GM19351 (cell line): ENCODE data around the gene WEE1.
A peak's percentile ranks its signal among the peaks of the same experiment; 100 is the strongest.
"Not testable (repeated sequence)": the region's sequence is repeated elsewhere in the genome, so short reads cannot be mapped to it uniquely, and the experiment has no call there.

Experiments used
- ATAC-seq: cut with Tn5 transposase; IDR thresholded peaks from one replicate; pipeline ENCODE4 v1.9.1; 2021; ENCODE audit warnings: mild to moderate bottlenecking, moderate library complexity; ENCODE audit not compliant: unreplicated experiment

WEE1 gene

DNA sequence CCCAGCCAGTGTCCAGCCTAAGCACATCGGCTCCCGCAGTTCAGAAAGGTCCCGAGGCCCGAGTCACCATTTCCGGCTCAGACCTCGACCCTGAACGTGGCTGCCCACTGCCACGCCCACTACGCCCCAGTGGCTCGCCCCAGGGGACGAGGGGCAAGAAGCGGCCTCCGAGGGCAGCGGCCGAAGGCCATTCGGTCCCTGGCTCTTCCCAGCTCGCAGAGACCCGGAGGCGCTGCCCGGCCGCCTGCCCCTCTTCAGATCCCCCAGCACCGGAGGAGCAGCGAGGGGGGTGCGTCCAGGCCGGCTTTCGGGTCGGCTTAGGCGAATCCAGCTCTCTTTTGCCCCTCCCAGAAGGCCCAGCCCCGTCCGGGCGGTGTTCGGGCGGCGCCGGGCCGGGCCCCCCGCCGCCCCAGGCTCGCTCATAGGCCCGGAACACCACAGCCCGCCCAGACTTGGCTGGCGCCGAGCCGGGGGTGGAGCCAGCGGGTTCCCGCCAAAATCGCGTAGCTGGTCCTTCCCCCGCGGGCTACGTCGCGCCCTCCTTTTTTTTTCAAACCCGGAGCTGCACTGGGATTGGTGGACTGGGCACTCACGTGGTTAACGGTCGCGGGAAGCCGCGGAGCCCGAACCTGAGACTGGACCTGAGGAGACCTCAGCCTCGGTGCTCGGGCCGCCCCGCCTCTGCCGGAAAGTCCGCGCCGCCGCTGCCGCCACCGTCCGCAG is at the start of gene WEE1:
Gene WEE1 (plus strand): TSS at position 619 of the 723 bp plus-strand sequence. CDS start 264 bp downstream, outside the sequence.
- ATAC-seq = peak; percentile 79

DNA sequence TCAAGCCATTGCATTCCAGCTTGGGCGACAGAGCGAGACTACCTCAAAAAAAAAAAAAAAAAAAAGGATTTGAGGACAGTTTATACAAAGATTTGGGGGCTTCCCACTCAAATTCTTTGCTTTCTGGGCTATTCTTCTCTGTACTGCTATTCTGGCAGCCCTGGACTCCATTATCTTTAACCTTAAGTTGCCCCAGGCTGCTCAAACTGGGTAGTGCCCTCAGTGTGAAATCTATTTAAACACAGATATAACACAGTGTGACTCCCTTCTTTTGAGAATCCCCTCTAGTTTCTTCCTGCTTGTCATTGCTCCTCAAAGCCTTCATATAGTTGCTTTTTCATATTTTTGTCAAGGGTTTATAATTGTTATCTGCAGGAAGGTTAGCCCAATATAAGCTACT is 49.5 kb upstream of the WEE1 start:
- no peak for ATAC-seq

DNA sequence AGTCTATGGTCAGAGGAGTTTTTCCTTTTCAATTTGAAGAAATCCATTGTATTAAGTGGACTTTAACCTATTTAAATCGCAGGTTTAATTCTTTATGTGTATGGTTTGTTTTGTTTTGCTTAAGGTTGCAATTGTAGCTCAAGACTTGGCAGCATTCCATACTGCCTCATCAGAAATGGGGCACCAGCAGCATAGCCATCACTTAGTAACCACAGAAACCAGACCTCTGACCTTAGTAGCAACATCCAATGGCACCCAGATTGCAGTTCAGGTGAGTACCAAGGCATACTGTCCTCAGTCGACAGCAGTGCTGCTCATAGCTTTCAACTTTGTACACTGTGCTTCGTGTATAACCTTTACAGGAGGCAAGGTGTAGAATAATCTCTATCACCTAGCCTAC is 48.4 kb upstream of the WEE1 start:
- ATAC-seq = no peak

DNA sequence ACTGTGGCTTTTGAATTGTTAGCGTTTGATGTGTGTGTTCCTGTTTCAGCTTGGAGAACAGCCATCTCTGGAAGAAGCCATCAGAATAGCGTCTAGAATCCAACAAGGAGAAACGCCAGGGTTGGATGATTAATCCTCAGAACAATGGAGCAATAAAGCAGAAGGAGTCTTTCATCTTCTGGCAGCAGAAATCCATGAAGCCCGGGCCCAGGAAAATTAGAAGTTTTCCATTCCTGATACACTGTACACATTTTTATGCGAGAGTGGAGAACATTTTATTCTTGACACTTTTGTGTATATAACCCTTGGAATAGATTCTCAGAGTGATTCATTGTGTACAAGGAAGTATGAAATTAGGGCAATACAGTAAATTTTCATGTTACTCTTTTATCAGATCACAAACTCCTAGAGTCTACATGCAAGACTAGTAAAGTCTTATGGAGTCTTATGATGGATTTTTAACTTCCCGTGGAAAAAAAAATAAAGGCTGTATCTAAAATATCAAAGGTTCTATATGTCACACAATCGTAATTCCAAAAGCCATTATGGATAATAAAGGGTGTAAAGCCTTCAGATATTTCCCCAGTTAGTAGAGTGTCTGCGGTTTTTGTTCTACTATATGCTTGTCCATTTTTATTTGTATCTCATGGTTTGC is 45.9 kb upstream of the WEE1 start:
- no peak for ATAC-seq

DNA sequence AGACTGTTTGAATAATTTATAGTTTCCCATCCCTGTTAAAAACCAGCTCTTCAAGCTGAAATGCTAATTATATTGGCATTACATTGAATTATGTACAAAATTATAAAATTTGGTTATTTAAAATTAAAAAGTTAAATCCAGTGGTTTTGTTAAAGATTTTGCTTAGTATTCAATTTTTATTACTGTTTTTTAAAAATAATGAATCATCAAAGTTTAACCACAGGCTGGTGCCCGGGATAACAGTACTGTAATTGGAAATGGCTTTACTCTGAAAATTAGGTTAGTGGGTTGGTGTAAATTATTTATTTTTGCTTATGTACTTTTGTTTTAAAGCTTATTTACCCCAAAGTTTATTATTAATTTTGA is 45.4 kb upstream of the WEE1 start:
- ATAC-seq = no peak

DNA sequence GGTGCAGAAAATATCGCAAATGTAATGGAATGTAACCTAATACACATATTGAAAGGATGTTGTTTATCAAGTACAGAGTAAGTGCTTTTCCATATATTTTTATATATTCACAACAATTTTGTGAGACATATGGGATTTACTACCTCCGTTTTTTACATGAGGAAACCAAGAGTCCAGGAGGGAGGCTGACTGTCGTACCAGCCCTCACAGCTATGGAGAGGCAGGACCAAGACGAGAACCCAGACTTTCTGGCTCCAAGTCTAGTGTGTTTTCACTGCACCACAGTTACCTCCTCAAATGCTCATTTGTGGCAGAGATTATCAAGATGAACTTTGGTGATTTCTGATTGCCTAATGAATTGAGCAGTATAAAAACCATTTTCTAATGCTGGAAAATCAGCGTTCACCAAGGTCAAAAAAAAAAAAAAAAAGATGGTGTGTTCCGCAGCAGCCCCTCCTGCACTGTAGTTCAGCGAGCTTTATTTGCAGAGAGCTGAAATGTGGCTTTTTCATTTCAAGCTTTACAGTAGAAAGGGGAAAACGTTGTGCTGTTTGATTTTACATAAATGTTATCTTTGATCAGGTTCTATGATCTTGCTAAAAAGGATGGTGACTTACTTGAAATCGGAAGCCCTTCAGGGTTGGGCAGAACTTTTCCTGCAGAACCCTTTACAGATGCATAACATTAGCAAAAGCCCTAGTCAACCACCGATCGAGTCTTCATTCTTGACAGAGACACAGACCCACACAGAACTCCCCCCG is 44.7 kb upstream of the WEE1 start:
- ATAC-seq = no peak

DNA sequence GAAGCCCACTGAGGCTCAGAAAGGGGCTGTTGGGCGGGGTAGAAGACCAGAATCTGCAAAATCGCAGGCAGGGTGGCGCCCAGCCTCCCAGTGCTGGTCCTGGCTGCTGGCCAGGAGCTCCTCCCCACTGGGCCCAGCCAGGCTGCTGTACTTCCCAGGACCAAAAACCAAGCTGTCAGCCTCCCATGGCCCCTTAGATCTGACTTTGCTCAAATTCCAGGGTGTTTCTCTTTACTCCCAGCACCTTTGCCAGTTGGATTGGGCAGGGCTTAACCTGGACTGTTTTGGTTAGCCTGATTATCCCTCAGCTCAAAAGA is 44.2 kb upstream of the WEE1 start:
- no peak for ATAC-seq

DNA sequence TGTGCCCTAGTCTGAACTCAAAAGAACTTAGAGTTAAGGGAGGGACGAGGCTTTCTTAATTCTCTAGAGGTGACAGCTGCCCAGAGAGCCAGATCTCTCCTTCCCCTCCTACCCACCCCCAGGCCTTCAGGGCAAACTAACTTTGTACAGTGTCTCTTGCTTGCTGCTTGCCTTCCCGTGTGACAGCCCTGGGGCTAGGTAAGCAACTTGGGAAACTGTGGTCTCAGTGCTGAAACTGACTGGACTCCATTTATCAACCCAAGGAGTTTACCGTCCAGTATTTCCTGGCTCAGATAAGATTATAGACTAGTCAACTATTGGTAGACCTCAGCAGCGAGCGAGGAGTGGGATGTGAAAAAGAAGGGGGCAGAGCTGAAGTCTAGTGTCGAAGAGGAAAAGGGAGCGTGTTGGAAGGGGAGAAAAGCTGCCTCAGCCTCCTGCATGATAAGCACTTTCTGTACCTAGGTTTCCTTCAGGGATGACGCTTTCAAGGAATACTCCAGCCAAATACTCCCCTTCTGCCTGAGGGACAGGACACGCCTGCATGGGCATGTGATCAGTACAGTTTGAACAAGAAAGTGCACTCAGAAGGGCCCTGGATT is 43.3 kb upstream of the WEE1 start:
- no peak for ATAC-seq

DNA sequence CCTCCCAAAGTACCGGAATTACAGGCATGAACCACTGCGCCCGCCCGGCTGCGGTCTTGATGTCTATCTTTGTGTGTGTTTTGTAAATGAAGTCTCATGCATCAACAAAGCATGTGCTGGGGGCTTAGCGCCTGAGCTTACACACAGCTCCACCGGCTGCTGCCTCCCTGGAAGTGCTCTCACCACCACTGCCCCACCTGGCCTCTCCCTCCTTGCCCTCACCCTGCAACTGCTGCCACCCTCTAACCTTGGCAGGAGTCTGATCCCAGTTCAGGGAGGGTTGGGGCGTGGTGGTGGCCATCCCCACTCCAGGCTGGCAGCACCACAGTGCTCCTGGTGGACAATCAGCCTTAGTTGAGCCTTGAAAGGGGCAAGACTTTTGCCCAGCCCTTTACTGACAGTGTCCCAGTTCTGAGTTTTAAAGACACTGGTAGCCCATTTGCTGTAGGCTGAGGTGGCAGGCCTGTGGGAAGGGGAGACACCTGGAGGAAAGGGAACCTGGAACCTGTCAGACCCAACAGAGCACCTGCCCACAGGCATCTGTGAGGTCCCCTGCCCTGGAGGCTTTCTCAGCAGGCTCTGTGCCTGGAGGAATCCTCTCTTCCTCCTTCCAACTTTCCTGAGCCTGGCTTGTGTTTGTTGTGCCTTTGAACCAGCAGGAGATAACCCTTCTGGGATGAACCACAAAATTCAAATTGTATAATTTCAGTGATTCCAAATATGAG is 42.4 kb upstream of the WEE1 start:
- no peak for ATAC-seq

DNA sequence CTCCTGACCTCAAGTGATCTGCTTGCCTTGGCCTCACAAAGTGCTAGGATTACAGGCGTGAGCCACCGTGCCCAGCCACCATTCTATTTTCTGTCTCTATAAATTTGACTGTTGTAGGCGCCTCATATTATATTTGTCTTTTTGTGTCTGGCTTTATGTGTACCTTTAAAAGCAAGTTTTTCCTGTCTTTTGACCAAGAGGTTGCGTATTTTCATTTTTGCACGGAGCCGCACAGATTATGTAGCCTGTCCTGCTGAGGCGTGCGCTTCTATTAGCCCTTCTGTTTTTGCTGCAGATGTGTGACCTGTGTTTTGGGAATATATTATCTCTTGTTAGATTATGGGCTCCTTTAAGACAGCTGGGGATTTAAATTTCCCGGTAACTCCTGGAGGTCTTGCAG is 40.4 kb upstream of the WEE1 start:
- no peak for ATAC-seq

DNA sequence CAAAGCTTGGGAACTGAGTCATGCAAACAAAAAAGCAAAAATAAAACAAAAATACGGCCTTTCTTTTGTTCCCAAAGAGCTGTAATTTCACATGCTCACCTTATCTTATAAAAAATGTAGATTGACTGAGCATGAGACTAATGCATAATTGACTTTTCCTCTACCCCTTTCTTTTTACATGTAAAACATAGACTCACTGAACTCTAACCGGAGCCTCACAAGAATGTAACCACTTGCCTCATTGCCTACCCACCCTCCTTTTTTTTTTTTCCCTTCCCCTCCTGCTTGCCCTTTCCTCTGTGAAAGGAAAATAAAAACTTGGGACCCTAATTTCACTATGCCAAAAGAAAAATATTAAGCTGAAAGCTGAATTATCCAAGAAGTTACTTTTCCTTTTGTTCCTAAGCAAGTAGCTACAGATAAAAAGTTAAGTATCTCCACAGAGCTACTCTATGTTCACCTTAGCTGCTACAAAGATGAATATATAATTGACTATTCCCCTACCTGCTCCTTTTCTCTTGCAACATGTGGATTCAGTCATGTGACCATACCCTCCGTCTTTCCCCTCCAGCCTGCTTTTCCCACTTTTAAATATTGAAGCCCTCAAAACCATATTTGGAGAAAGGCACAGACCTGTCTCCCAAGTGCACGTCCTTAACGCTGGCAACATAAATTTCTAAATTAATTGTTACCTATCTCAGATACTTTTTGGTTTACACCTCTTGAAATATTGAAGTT is 39.6 kb upstream of the WEE1 start:
- ATAC-seq = no peak

DNA sequence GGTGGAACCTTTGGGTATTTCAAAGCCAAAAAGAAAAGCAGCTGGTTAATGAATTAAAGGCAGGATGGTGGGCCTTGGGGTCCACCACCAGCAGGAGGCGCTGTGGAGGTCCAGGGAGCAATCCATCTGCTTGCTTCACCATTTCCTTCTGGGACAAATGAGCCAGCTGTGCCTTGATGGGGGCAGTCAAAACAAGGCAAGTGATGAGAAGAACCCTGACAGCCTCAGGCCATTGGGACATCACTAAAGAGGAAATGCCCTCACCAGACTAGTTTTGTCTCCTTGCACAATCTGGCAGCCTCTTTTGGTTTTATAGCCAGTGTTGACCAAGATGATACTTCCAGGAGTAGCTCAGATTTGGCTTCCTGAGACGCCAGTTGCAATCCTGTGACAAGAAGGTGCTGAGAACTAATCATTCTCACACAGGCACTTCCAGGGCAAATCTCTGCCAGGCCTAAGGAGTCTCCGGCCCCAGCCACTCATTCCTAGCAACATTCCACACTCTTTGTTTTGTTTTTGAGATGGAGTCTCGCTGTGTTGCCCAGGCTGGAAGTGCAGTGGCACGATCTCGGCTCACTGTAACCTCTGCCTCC is 38.2 kb upstream of the WEE1 start:
- no peak for ATAC-seq

DNA sequence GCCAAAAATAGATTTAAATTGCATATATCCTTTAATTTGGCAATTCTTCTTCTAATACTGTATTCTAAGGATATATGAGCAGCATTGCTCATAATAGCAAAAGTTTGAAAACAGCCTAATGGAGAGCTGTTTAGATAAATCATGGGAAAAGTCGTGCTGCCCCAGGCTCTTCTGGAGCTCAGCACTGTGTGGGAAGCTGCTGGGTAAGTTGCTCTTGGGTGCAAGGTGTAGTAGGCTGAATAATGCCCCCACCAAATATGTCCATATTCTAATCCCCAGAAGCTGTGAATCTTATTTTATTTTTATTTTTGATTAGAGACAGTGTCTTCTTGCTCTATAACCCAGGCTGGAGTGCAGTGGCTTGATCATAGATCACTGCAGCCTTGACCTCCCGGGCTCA is 34.9 kb upstream of the WEE1 start:
- no peak for ATAC-seq

DNA sequence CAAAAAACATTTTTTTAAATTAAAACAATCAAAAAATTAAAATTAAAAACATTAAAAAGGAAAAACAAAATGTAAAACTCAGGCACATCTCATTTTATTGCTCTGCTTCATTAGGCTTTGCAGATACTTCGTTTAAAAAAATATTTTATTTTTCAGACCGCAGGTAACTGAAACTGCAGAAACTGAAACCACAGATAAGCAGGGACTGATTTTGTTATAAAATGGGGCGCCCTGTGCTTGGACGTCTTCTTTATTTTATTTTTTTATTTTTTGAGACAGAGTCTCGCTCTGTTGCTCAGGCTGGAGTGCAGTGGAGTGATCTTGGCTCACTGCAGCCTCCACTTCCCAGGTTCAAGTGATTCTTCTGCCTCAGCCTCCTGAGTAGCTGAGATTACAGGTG is 24.3 kb upstream of the WEE1 start:
- not testable (repeated sequence) for ATAC-seq

DNA sequence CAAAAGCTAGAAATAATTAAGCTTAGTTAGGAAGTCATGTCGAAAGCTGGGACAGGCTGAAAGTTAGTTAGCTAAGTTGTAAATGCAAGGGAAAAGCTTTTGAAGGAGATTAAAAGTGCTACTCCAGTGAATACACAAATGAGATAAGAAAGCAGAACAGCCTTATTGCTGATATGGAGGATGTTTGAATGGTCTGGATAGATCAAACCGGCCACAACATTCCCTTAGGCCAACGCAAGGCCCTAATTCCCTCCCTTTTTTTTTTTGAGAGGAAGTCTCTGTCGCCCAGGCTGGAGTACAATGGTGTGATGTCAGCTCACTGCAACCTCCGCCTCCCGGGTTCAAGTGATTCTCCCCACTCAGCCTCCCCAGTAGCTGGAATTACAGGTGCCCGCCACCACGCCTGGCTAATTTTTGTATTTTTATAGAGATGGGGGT is 23.3 kb upstream of the WEE1 start:
- ATAC-seq = no peak

DNA sequence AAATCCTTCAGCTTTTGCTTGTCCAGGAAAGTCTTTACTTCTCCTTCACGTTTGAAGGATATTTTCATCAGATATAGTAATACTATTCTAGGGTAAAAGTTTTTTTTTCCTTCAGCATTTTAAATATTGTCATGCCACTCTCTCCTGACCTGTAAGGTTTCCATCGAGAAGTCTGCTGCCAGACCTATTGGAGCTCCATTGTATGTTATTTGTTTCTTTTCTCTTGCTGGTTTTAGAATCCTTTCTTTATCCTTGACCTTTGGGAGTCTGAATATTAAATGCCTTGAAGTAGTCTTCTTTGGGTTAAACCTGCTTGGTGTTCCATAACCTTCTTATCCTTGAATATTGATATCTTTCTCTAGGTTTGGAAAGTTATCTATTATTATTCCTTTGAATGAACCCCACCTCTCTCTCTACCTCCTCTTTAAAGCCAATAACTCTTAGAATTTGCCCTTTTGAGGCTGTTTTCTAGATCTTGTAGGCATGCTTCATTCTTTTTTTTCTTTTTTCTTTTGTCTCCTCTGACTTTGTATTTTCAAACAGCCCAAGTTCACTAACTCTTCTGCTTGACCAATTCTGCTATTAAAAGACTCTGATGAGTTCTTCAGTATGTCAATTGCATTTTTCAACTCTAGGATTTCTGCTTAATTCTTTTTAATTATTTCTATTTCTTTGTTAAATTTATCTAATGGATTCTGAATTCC is 12.0 kb upstream of the WEE1 start:
- ATAC-seq = no peak

DNA sequence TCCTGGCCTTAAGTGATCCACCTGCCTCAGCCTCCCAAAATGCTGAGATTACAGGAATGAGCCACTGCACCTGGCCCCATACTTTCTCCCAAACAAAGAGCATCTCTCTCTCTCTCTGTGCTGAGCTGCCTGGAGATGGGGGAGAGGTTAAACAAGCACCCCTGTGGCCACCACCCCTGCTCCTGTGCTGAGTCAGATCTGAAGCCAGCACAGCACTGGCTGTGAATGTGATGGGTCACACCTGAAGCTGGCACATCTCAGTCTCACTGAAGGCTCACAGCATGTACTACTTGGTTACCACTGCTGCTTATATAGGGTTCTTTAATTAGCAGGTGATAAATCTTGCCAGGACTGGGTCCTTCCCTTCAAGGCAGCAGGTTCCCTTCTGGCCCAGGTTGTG is 10.8 kb upstream of the WEE1 start:
- ATAC-seq = no peak

DNA sequence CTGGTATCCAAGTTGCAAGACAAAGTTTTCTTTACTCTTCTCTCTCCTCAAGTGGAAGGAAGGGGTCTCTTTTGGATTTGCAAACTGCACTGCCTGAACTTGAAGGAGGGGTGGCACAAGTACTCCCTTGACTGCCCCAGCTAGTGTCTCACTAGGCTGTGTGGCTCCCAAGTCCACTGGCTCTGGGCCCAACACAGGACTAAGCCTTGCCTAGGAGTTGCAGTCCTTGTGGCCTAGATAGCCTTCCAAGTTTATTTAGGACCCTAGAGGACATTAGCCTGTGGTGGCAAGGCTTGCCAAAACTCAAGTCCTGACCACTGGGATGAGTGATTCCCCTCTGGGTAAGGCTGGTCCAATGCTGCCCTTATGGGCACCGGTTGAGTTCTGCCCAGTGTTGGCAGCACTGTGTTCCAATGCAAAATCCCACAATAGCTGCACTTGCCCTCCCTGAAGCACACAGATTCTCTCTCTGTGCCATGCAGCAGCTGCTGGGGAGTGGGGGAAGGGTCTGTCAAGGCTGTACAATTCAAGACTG is 10.2 kb upstream of the WEE1 start:
- ATAC-seq = no peak
